Non-pigmented ciliary epithelial cell (primary cell): ENCODE data around the gene BLCAP.
"Not testable (repeated sequence)": the region's sequence is repeated elsewhere in the genome, so short reads cannot be mapped to it uniquely, and the experiment has no call there.

Source experiments
- DNase-seq: peaks from one replicate; pipeline ENCODE4 v3.0.0-alpha.2; 2010; ENCODE audit warnings: low read depth

The BLCAP gene

GRCh38 chr20:37480919-37481318 is 46.8 kb downstream of the BLCAP start:
- no peak for DNase-seq

DNA sequence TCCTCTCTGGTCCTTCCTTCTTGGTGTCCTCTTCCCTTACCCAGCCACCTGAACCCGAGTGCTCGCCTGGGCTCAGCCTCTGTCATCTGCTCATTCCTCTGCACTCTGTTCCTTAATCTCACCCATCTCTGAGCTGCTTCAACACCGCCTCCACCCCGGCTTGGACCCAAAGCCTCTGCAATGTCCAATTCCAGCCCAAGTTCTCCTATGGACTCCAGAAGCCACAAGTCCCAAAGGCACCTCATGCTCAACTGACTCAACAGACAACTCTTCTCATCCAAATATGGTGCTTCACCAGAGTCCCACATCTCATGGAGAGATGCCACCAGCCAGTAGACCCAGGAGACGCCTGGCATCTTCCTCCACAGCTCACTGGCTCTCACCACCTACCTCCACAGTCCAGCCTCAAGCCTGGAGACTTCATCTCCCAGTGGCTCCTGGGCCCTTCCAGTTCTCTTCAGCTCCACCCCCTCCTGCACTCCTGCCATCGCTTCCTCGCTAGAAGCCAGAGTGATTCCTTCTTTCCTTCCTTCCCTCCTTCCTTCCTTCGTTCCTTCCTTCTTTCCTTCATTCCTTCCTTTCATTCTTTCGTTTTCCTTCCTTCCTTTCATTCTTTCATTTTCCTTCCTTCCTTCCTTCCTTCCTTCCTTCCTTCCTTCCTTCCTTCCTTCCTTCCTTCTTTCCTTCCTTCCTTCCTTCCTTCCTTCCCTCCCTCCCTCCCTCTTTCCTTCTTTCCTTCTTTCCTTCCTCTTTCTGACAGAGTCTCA is 47.6 kb downstream of the BLCAP start:
- no peak for DNase-seq

GRCh38 chr20:37479266-37479665 is 48.4 kb downstream of the BLCAP start:
- DNase-seq = no peak

- DNase-seq = no peak
Measured at GRCh38 chr20:37477041-37477440, 50.6 kb downstream of the BLCAP start.

DNA sequence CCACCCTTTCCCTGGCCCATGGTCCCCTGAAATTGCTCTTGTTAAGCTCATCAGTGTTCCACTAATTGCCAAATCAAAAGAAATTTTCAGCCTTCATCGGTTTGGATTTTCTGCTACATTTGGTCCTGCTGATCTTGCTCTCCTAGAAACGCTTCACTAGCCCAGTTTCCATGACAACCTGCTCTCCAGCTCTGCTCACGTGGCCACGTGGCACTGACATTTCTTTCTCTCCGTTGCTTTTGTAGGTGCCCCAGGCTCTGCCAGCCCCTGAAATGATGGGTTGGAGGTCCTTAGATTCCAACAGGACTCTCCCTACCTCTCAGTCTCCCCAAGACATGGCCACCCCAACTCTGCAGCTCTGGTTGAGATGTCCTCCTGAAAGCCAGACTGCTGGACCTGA is 52.4 kb downstream of the BLCAP start:
- no peak for DNase-seq

- DNase-seq = no peak
Measured at GRCh38 chr20:37474386-37474785, 53.3 kb downstream of the BLCAP start.

- DNase-seq = no peak
Measured at GRCh38 chr20:37473249-37474000, 54.3 kb downstream of the BLCAP start.

- not testable (repeated sequence) for DNase-seq
Measured at GRCh38 chr20:37472435-37472834, 55.2 kb downstream of the BLCAP start.

- DNase-seq = no peak
Measured at GRCh38 chr20:37471741-37472235, 55.9 kb downstream of the BLCAP start.

- DNase-seq = not testable (repeated sequence)
Measured at GRCh38 chr20:37470190-37470589, 57.5 kb downstream of the BLCAP start.

DNA sequence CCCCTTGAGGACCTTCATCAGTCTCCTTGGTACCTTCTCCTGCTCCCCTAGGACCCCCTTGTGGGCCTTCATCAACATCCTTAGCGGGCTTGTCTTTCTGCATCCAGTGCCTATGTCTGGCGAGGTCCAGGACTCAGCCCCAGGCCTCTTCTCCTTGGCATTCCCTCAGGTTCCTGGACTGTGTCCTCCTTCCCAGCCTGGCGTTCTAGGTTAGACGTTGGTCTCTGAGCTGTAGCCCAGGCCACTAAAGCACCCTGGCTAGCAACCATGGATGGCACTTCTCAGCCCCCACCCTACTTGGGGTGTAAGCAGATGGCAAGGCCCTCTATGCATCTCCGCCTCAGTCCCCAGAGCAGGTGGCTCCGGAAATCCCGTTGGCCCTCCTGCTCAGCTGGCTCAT is 58.1 kb downstream of the BLCAP start:
- DNase-seq = no peak

DNA sequence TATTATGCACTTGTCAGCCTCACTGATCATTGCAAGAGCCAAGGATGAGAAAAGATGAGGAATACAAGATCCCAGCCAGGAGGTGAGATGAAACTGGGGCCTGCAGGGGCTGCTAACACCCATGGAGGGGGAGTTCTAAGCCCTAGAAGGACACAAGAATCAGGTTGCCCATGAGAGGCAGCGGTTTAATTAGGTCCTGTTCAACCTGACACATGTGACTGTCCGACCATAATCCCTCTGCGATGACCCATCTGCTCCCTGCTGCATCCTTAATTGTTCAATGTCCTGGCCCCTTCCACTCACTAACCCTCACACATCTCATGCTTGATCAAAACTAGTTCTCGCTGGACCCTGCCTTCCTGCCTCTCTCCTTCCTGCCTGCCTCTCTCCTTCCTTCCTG is 58.8 kb downstream of the BLCAP start:
- no peak for DNase-seq
